Measurements from ENCODE around the gene ARMC7. TPM values are rescaled to one million over a fixed set of nuclear protein-coding genes. Genes with fewer than 3 reads are reported as not detected.
A peak's percentile ranks its signal among the peaks of the same experiment; 100 is the strongest.

Gene ARMC7
- total and polyA plus RNA-seq, 2 of the 13 experiments (the other 11 are each of a cell fraction or from before 2014, with no cell fraction given) = 3.9 to 4.2 TPM

DNA sequence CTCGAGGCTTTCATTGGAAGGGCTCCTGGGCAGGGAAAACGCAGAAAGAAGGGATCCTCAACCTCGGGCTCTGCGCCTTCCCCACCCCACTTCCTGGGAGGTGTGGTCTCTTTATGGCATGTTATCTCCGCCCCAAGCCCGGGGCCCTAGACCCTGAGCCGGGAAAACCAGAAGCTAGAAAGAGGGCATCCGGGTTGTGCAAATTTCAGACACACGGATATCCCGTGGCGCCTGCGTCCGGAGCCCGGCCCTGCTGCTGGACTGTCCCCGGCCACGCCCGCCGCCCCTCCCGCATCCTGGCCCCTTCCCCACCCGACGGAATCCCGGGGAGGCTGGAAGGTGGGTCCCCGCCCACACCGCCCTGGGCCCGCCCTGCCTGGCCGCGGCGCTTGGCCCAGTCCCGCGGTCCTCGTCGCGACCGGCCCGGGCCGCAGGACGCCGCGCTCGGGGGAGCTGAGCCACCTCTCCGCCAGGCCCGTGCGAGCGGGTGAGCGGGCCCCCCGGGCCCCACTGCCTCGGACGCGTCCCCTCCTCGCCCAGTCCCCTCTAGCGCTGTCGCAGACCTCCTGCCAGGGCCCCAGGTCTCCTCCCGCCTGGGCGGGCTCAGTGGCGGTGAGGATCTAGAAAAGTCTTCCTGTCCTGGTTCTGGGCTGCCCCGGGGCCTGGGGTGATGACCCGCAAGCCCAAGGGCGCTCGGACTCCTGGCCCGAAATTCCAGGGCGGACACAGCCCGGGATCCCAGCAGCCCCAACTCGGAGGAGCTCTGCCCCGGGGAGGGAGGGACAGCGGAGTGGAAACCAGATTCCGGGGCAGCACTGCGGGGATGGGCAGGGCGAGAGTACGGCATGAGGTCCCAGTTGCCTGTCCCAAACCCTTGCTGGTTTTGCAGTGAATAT is 22.0 kb upstream of the ARMC7 start, which contains the start of gene SLC16A5 (continued):
- TF ChIP-seq, protein P1, sequence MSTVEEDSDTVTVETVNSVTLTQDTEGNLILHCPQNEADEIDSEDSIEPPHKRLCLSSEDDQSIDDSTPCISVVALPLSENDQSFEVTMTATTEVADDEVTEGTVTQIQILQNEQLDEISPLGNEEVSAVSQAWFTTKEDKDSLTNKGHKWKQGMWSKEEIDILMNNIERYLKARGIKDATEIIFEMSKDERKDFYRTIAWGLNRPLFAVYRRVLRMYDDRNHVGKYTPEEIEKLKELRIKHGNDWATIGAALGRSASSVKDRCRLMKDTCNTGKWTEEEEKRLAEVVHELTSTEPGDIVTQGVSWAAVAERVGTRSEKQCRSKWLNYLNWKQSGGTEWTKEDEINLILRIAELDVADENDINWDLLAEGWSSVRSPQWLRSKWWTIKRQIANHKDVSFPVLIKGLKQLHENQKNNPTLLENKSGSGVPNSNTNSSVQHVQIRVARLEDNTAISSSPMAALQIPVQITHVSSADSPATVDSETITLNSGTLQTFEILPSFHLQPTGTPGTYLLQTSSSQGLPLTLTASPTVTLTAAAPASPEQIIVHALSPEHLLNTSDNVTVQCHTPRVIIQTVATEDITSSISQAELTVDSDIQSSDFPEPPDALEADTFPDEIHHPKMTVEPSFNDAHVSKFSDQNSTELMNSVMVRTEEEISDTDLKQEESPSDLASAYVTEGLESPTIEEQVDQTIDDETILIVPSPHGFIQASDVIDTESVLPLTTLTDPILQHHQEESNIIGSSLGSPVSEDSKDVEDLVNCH (CRISPR knock-in tag; IDR thresholded peaks at IDR 0.05) = no peak
- peak; percentile 70; the same call in 1 of the 2 replicates for TF ChIP-seq ZNF607 (CRISPR knock-in tag; IDR thresholded peaks at IDR 0.05; ENCODE audit: borderline replicate concordance)
- TF ChIP-seq TAF15 (IDR thresholded peaks at IDR 0.05; ENCODE audit: low read depth, low read length, poor library complexity, severe bottlenecking) = no peak
- TF ChIP-seq, protein P2, sequence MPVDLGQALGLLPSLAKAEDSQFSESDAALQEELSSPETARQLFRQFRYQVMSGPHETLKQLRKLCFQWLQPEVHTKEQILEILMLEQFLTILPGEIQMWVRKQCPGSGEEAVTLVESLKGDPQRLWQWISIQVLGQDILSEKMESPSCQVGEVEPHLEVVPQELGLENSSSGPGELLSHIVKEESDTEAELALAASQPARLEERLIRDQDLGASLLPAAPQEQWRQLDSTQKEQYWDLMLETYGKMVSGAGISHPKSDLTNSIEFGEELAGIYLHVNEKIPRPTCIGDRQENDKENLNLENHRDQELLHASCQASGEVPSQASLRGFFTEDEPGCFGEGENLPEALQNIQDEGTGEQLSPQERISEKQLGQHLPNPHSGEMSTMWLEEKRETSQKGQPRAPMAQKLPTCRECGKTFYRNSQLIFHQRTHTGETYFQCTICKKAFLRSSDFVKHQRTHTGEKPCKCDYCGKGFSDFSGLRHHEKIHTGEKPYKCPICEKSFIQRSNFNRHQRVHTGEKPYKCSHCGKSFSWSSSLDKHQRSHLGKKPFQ (CRISPR knock-in tag; IDR thresholded peaks at IDR 0.05; ENCODE audit: insufficient replicate concordance) = no peak
- TF ChIP-seq HNRNPK (IDR thresholded peaks at IDR 0.05; ENCODE audit: low read depth, low read length, poor library complexity, severe bottlenecking) = peak; percentile 54
- no peak for TF ChIP-seq BHLHE40 (IDR thresholded peaks at IDR 0.05; ENCODE audit: low read length)
- no peak for TF ChIP-seq ZNF460 (CRISPR knock-in tag; IDR thresholded peaks at IDR 0.05; ENCODE audit: borderline replicate concordance)
- no peak for TF ChIP-seq ZNF724P (CRISPR knock-in tag; IDR thresholded peaks at IDR 0.05; ENCODE audit: borderline replicate concordance)
- TF ChIP-seq, protein P3, sequence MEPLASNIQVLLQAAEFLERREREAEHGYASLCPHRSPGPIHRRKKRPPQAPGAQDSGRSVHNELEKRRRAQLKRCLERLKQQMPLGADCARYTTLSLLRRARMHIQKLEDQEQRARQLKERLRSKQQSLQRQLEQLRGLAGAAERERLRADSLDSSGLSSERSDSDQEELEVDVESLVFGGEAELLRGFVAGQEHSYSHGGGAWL (CRISPR knock-in tag; IDR thresholded peaks at IDR 0.05) = no peak
- TF ChIP-seq KLF11 (CRISPR knock-in tag; IDR thresholded peaks at IDR 0.05) = no peak
- TF ChIP-seq ZNF501 (CRISPR knock-in tag; IDR thresholded peaks at IDR 0.05) = no peak
- TF ChIP-seq PHF8 (CRISPR knock-in tag; IDR thresholded peaks at IDR 0.05) = peak; percentile 52
- TF ChIP-seq, protein P4, sequence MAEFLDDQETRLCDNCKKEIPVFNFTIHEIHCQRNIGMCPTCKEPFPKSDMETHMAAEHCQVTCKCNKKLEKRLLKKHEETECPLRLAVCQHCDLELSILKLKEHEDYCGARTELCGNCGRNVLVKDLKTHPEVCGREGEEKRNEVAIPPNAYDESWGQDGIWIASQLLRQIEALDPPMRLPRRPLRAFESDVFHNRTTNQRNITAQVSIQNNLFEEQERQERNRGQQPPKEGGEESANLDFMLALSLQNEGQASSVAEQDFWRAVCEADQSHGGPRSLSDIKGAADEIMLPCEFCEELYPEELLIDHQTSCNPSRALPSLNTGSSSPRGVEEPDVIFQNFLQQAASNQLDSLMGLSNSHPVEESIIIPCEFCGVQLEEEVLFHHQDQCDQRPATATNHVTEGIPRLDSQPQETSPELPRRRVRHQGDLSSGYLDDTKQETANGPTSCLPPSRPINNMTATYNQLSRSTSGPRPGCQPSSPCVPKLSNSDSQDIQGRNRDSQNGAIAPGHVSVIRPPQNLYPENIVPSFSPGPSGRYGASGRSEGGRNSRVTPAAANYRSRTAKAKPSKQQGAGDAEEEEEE (CRISPR knock-in tag; IDR thresholded peaks at IDR 0.05; ENCODE audit: borderline replicate concordance) = no peak
- peak; percentile 73 for TF ChIP-seq CEBPG (CRISPR knock-in tag; IDR thresholded peaks at IDR 0.05)
- peak; percentile 34 for TF ChIP-seq PHF5A (CRISPR knock-in tag; IDR thresholded peaks at IDR 0.05; ENCODE audit: low read depth, unreplicated experiment)
- TF ChIP-seq ZNF75D (CRISPR knock-in tag; IDR thresholded peaks at IDR 0.05; ENCODE audit: borderline replicate concordance) = no peak
- TF ChIP-seq PAF1 (CRISPR knock-in tag; IDR thresholded peaks at IDR 0.05) = no peak
- no peak for TF ChIP-seq ZNF512B (CRISPR knock-in tag; IDR thresholded peaks at IDR 0.05; ENCODE audit: borderline replicate concordance)
- no peak for TF ChIP-seq NFIC (IDR thresholded peaks at IDR 0.05; ENCODE audit: low read length)
